ENCODE measurements around the gene SSR3.

- TF ChIP-seq CTCF (IDR thresholded peaks at IDR 0.05; ENCODE audit: insufficient read depth, low read depth, low read length) (no peak), EZH2 (IDR thresholded peaks at IDR 0.05; ENCODE audit: insufficient read depth, low read length) (no peak)
These were observed 32.2 kb downstream of the SSR3 start for GRCh38 chr3:156522673-156523072.

Data from astrocyte (in vitro differentiated cells and primary cell).